Raji (cell line): ENCODE measurements around the gene E2F4.
A peak's percentile ranks its signal among the peaks of the same experiment; 100 is the strongest.

ENCODE experiments used
- POLR2A ChIP-seq: IDR thresholded peaks from 2 replicates; pipeline ENCODE4 v1.6.1; 2011; ENCODE audit warnings: low read depth, low read length, control low read depth; ENCODE audit not compliant: insufficient read depth

The E2F4 gene

GRCh38 chr16:67154578-67155294 is 37.2 kb upstream of the E2F4 start:
- TF ChIP-seq POLR2A: no peak

- TF ChIP-seq POLR2A: no peak
Measured at GRCh38 chr16:67155295-67156142, 36.4 kb upstream of the E2F4 start.

GRCh38 chr16:67156143-67156844 is 35.7 kb upstream of the E2F4 start:
- no peak for TF ChIP-seq POLR2A

GRCh38 chr16:67157106-67157748 is 34.7 kb upstream of the E2F4 start:
- TF ChIP-seq POLR2A: no peak

GRCh38 chr16:67157892-67158635 is 33.9 kb upstream of the E2F4 start:
- TF ChIP-seq POLR2A: no peak

GRCh38 chr16:67158637-67159600 is 33.0 kb upstream of the E2F4 start:
- TF ChIP-seq POLR2A: peak; percentile 22; the same call in 1 of the 2 replicates

- no peak for TF ChIP-seq POLR2A
Measured at GRCh38 chr16:67161595-67162058, 30.3 kb upstream of the E2F4 start.

GRCh38 chr16:67162506-67163163 is 29.3 kb upstream of the E2F4 start:
- no peak for TF ChIP-seq POLR2A

GRCh38 chr16:67163164-67163998 is 28.6 kb upstream of the E2F4 start:
- no peak for TF ChIP-seq POLR2A

GRCh38 chr16:67163999-67164558 is 27.9 kb upstream of the E2F4 start:
- TF ChIP-seq POLR2A: no peak

GRCh38 chr16:67164599-67165061 is 27.3 kb upstream of the E2F4 start, which contains the start of gene HSF4:
Gene HSF4, plus strand, starts transcription at chr16:67164745. Its CDS starts 67 bp downstream, at chr16:67164812.
- TF ChIP-seq POLR2A: no peak
